ENCODE results near the gene GALNT18. TPM values are rescaled to one million over a fixed set of nuclear protein-coding genes. Genes with fewer than 3 reads are reported as not detected.

Gene GALNT18
- polyA plus RNA-seq, 1 experiment, result 4.1 TPM

DNA sequence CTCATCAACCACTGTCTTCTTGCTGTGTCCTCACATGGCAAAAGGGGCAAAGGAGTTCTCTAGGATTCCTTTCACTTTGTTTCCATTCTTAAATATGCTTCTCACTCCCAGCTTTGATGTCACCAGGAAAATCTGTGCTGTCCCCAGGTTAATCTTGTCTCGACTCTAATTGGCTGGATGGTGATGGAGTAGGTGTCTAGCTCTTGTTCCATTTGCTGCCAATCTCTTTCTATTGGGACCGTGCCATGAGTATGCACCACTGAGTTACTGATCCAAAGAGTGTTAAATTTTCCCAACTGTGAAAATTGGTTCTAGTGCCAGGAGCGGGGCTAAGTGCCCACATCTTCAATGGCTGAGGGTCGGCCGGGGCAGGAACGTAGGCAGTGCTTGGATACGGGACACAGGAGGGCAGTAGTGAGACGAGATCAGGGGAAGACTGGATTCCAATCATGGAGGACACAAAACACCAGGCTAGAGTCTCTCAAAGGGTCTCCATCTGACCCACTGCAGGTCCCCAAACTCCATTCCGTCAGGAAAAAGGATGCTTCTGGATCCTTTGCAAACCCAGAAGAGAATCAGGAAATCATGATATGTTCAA lies 221.1 kb downstream of the GALNT18 start:
- Histone ChIP-seq H3K4me3 (ENCODE audit: low read depth, low read length) (no peak overlapping the region), H3K27me3 (ENCODE audit: control insufficient read depth, insufficient read depth, low read length) (peaks cover 1% of the 10 kb centered on the region), H3K36me3 (ENCODE audit: control insufficient read depth, insufficient read depth, low read length) (no peaks in the 10 kb centered on the region)
- ChIA-PET POLR2A (no interaction called here), CTCF (interaction anchor here (0.9 to 1.9 kb wide), 4 partner anchors 12 to 387 kb away, joined by 3 to 5 read pairs (median 3); no protein-coding TSS in a partner anchor)
- no peak for DNase-seq (ENCODE audit: low read depth)
- TF ChIP-seq, protein P1, sequence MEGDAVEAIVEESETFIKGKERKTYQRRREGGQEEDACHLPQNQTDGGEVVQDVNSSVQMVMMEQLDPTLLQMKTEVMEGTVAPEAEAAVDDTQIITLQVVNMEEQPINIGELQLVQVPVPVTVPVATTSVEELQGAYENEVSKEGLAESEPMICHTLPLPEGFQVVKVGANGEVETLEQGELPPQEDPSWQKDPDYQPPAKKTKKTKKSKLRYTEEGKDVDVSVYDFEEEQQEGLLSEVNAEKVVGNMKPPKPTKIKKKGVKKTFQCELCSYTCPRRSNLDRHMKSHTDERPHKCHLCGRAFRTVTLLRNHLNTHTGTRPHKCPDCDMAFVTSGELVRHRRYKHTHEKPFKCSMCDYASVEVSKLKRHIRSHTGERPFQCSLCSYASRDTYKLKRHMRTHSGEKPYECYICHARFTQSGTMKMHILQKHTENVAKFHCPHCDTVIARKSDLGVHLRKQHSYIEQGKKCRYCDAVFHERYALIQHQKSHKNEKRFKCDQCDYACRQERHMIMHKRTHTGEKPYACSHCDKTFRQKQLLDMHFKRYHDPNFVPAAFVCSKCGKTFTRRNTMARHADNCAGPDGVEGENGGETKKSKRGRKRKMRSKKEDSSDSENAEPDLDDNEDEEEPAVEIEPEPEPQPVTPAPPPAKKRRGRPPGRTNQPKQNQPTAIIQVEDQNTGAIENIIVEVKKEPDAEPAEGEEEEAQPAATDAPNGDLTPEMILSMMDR (IDR thresholded peaks at IDR 0.05; ENCODE audit: insufficient read depth, low read depth, low read length), result 0 out of 2 replicates have a peak, but pooled peaks have one; percentile 12

DNA sequence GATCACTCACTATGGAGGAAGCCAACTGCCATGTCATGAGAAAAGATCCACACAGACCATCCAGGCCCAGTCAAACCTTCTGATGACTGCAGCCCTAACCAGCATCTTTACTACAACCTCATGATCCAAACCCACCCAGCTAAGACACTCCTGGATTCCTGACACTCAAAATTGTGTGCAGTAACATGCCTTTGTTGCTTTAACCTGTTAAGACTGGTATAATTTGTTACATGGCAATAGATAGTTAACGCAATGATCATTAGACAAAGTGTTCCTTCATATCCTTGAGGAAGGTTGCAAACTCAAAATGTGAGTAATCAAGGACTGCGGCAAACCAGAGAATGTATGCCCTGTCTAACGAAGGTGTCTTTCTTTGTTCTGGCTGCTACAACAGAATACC lies 221.7 kb downstream of the GALNT18 start:
- no peak for DNase-seq (ENCODE audit: low read depth)
- Histone ChIP-seq H3K4me3 (ENCODE audit: low read depth, low read length) (no peak overlapping the region), H3K27me3 (ENCODE audit: control insufficient read depth, insufficient read depth, low read length) (peaks cover 1% of the 10 kb centered on the region), H3K36me3 (ENCODE audit: control insufficient read depth, insufficient read depth, low read length) (no peaks in the 10 kb centered on the region)
- TF ChIP-seq, protein P1 (IDR thresholded peaks at IDR 0.05; ENCODE audit: insufficient read depth, low read depth, low read length), result no peak
- ChIA-PET CTCF (interaction anchor here (1.0 to 1.3 kb wide), 2 partner anchors 11 to 16 kb away, joined by 3 read pairs; no protein-coding TSS in a partner anchor), POLR2A (no interaction called here)

DNA sequence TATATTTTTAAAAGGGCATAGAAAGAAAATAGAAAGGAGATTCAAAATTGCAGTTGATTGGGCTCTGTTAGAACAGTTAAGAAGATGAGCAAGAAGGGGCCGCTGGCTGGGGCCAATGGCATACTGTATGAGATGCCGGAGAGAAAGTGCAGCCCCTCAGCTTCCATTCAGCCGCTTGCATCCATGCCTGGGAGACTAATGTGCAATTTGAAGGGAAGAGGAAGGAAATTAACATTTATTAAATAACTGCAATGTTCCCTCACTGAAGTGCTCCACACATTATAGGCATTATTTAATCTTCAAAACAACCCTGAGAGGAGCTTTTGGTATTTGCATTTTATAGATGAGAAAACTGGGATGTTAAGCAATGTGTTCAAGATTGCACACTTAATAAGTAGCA lies 224.0 kb downstream of the GALNT18 start:
- no peak for DNase-seq (ENCODE audit: low read depth)
- H3K36me3 ChIP-seq (ENCODE audit: control insufficient read depth, insufficient read depth, low read length), result no peaks in the 10 kb centered on the region
- H3K4me3 ChIP-seq (ENCODE audit: low read depth, low read length), result no peak overlapping the region
- CTCF ChIA-PET, result no interaction called here
- H3K27me3 ChIP-seq (ENCODE audit: control insufficient read depth, insufficient read depth, low read length), result peaks cover 1% of the 10 kb centered on the region
- POLR2A ChIA-PET, result no interaction called here
- TF ChIP-seq, protein P1 (IDR thresholded peaks at IDR 0.05; ENCODE audit: insufficient read depth, low read depth, low read length), result no peak

DNA sequence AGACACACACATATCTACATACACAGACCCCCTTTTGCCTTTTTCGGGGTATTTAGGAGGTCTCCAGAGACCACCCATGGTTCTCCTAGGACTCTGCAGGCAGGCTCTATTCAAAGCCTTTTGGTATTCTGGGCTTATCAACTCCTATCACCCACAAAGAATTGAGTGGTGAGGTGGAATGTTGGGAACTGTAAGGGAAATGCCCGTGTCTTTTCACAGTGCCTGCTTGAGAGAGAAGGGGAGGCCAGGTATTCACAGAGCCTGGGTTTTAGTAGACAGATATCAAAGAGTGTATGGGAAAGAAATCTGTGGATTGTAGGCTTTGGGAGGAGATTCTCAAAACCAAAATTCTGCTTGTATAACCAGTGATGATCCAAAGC lies 224.8 kb downstream of the GALNT18 start:
- DNase-seq (ENCODE audit: low read depth), result no peak
- H3K4me3 ChIP-seq (ENCODE audit: low read depth, low read length), result no peak overlapping the region
- H3K36me3 ChIP-seq (ENCODE audit: control insufficient read depth, insufficient read depth, low read length), result no peaks in the 10 kb centered on the region
- no peaks in the 10 kb centered on the region for H3K27me3 ChIP-seq (ENCODE audit: control insufficient read depth, insufficient read depth, low read length)
- POLR2A ChIA-PET, result no interaction called here
- CTCF ChIA-PET, result no interaction called here
- TF ChIP-seq, protein P1 (IDR thresholded peaks at IDR 0.05; ENCODE audit: insufficient read depth, low read depth, low read length), result no peak

DNA sequence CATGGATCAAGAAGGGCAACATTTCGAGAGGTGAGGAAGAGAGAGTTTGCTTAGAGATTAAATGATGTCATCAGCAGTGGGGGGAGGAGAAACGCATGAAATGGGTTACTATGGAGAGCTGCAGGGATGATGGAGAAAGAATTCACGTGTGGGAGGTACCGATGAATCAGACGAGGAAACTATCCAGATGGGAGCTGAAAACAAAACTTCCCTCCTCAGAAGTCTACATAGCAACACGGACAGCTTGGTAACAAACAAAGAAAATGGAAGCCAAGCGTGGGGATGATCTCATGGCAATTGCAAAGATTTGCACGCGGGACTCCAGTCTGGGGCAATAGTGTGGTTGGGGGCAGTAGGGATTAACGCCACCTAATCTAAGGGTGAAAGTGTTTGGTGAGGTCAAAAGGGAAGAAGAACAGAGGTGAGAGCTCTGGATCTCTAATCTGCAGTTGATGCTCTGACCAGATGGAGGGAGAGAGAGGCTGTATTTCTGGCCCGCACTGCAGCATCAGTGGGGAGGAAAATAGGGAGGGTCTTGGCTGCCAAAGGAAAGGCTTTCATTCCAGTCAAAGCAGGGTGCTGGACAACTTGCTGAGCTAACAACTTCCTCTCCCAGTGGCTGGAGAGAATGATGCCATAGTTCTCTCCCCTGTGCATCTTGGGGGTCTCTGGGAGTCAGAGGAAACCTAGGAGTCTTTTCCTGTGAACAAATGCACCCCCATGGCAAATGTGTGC lies 225.3 kb downstream of the GALNT18 start:
- peak; percentile 77 for DNase-seq (ENCODE audit: low read depth)
- Histone ChIP-seq H3K36me3 (ENCODE audit: control insufficient read depth, insufficient read depth, low read length) (no peaks in the 10 kb centered on the region), H3K4me3 (ENCODE audit: low read depth, low read length) (no peak overlapping the region), H3K27me3 (ENCODE audit: control insufficient read depth, insufficient read depth, low read length) (no peaks in the 10 kb centered on the region)
- TF ChIP-seq, protein P1 (IDR thresholded peaks at IDR 0.05; ENCODE audit: insufficient read depth, low read depth, low read length), result no peak
- CTCF ChIA-PET, result no interaction called here
- POLR2A ChIA-PET, result no interaction called here
